GM18502 (cell line): ENCODE data around the gene CAVIN1.

ENCODE experiments used
- ATAC-seq: cut with Tn5 transposase; IDR thresholded peaks from one replicate; pipeline ENCODE4 v1.9.1; 2021; ENCODE audit warnings: mild to moderate bottlenecking; ENCODE audit not compliant: unreplicated experiment, poor library complexity

The CAVIN1 gene

DNA sequence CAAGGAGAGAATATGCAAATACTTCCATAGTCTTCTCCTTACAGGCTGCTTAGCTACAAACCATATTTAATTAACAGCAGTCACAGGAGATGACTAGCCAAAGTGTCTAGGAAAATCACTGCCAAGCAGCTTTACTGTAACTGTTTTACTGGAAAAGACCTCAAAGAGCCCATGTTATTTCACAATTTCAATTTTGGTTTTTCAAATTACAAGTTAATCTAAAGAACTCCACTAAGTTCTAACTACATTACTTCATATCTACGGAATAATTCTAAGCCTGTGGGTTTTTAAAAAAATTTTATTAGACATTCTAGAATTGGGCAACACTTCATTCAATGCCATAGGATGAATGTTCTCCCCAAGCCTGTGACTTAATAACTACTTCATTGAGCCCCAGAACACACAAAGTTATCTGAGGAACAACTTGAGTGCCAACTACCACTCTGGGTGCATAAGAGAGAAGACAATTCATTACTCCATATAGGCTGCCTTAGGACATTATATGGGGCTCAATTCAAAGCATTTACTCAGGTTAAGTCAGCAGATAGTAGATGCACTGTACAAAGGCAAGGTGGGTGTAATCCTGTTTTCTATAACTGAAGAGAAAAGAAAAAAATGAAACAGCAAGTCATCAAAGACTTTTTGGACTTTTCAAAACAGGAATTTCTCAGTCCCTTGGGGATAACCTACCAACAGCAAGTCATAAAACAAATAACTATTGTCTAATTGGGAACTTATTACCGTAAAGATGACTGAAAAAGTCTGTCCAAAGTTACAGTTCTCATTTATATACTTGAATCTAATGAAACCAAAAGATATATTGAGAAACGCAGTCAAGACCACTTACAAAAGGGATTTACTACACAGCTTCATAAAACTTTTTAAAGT, 67.9 kb downstream of the CAVIN1 start:
- no peak for ATAC-seq
